ENCODE measurements around the gene SRD5A3.

DNA sequence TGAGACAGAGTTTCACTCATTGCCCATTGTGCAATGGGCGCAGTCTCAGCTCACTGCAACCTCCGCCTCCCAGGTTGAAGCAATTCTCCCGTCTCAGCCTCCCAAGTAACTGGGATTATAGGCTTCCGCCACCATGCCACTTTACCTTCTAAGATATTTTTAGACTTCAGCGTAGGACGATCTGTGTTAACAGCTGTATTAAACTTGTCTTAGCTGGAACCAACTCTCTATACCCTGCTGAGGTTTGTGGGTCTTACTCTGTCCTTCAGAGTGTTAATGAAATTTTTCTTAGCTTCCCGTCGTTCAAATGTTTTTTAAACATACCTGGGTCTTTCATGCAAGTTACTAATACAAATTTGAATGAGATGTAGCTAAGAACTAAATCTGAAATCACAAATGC is 64.4 kb downstream of the SRD5A3 start:
- TF ChIP-seq, protein P1, sequence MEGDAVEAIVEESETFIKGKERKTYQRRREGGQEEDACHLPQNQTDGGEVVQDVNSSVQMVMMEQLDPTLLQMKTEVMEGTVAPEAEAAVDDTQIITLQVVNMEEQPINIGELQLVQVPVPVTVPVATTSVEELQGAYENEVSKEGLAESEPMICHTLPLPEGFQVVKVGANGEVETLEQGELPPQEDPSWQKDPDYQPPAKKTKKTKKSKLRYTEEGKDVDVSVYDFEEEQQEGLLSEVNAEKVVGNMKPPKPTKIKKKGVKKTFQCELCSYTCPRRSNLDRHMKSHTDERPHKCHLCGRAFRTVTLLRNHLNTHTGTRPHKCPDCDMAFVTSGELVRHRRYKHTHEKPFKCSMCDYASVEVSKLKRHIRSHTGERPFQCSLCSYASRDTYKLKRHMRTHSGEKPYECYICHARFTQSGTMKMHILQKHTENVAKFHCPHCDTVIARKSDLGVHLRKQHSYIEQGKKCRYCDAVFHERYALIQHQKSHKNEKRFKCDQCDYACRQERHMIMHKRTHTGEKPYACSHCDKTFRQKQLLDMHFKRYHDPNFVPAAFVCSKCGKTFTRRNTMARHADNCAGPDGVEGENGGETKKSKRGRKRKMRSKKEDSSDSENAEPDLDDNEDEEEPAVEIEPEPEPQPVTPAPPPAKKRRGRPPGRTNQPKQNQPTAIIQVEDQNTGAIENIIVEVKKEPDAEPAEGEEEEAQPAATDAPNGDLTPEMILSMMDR (IDR thresholded peaks at IDR 0.05) = no peak
- TF ChIP-seq POLR2A (IDR thresholded peaks at IDR 0.05; ENCODE audit: low read depth) (no peak), EP300 (IDR thresholded peaks at IDR 0.05) (no peak), POLR2AphosphoS5 (IDR thresholded peaks at IDR 0.05) (no peak)
